GM13977 (cell line): ENCODE measurements around the gene THRSP.
"Not testable (repeated sequence)": the region's sequence is repeated elsewhere in the genome, so short reads cannot be mapped to it uniquely, and the experiment has no call there.

Experiments
- DNase-seq: peaks from one replicate; pipeline ENCODE4 v3.0.0; 2012; ENCODE audit warnings: low spot score
- CTCF ChIP-seq: IDR thresholded peaks from 2 replicates; pipeline ENCODE4 v1.5.1; 2012; ENCODE audit warnings: mild to moderate bottlenecking, control low read depth; ENCODE audit not compliant: insufficient read depth; ENCODE audit errors: extremely low read depth, missing control alignments
- in situ Hi-C: fragments of 300-500 bp; cut with MboI; formaldehyde crosslinking; loops from one replicate; pipeline ENCODE4 v1.12.0; 2022; ENCODE audit warnings: low sequenced_read_pairs, low pct_unique_long_range_greater_than_20kb, mixed read lengths, inconsistent platforms; ENCODE audit not compliant: unreplicated experiment

THRSP gene

GRCh38 chr11:78063440-78064181 lies at the start of gene THRSP:
TSS of gene THRSP (plus strand) at chr11:78063861. CDS start at chr11:78063882, 21 bp downstream.
- in situ Hi-C loops, result no loop called here
- no peak for TF ChIP-seq CTCF
- no peak for DNase-seq

GRCh38 chr11:78014937-78015520 lies 48.6 kb upstream of the THRSP start:
- in situ Hi-C loops, DNase-seq: not testable (repeated sequence)

GRCh38 chr11:78015878-78016277 lies 47.8 kb upstream of the THRSP start:
- no peak for DNase-seq
- in situ Hi-C loops, result no loop called here
- no peak for TF ChIP-seq CTCF

- in situ Hi-C loops, result no loop called here
- DNase-seq, result no peak
- TF ChIP-seq CTCF, result no peak
These were observed 43.9 kb upstream of the THRSP start for GRCh38 chr11:78019808-78020207.

GRCh38 chr11:78020246-78020645 lies 43.4 kb upstream of the THRSP start:
- DNase-seq, result no peak
- no peak for TF ChIP-seq CTCF
- in situ Hi-C loops, result no loop called here

GRCh38 chr11:78021611-78022010 lies 42.0 kb upstream of the THRSP start:
- in situ Hi-C loops, result no loop called here
- no peak for TF ChIP-seq CTCF
- DNase-seq, result no peak
